GM18520 (cell line): ENCODE results near the gene SAP30L.

Source experiments
- ATAC-seq: cut with Tn5 transposase; IDR thresholded peaks from one replicate; pipeline ENCODE4 v1.9.1; 2021; ENCODE audit not compliant: unreplicated experiment

Gene SAP30L

DNA sequence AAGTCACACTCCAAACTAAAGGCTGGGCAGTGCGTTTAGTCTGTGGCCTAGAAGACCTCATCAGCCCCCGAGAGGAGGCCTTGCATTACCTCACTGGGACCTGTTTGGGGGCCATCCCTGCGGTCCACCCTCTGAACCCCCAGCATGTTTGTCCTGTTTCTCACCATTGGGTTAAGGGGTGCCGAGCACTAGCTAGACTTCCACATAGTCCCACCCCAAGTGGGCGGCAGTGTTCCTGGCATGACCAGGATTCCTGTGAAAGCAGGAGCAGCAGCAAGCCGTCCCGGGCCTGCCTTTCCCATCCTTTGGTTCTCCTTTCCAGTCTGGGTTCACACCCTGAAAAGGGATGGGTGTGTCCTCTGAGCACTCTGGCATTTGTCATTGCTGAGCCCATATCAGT is 26.6 kb upstream of the SAP30L start:
- ATAC-seq = no peak

DNA sequence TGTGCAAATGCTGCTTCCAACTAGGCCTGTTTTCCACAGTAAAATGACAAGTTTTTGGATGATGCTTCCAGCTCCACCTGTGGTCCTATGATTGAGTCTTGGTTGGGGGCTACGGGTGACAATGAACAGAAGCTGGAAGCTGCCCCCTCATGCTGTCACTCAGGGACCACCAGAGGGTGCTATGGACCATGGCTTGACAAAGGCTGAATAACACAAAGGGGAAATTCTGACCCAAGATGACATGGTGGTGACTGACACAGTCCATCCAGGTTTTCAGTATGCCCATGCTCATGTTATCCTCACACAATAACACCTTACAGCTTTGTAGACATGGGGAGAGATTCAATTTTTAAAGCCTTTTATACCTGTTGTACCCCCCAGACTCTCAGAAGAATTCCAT is 23.9 kb upstream of the SAP30L start:
- no peak for ATAC-seq

DNA sequence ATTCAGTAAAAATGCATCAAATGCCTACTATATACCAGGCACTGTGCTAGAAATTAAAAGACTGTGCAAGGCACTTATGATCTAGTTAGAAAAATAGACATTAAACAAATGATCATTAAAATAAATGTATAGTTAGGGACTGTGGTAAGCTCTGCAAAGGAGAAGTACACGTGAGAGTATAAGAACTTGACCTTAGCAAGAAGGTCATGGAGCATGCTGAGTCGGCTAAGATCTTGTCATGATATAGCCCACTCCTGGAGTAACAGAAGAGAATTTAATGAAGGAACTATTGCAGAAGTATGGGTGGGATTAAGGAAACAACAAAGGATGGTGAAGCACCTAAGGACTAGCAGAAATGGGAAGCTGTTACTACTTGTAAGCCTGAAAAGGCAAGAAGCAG is 23.5 kb upstream of the SAP30L start:
- no peak for ATAC-seq

DNA sequence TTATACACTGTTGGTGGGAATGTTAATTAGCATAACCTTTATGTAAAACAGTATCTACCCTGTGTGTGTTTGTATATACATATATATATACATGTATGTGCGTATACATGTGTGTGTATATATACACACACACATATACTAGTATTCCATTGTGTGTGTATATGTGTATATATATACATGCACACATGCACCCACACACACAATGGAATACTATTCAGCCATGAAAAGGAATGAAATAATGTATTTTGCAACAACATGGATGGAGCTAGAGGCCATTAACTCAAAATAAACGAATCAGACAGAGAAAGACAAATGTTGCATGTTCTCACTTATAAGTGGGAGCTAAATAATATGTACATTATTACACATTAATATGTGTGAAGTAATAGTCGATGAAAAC is 17.6 kb upstream of the SAP30L start:
- ATAC-seq = no peak

DNA sequence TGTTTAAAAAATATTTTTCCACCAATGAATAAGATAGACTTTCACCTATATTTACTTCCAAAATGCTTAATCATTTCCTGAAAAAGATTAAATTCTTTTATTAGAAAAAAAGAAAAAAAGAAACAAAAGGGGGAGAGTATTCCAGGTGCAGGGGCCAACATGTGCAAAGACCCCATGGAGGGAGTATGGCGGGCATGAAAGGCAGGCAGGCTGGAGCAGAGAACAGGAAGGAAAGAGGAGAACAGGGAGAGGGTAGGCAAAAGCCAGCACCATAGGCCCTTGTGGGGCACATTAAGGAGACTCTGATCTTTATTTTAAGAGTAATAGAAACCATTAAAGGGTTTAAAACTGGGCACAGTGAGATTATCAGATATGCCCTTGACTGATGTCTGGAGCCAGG is 16.5 kb upstream of the SAP30L start:
- ATAC-seq = no peak

DNA sequence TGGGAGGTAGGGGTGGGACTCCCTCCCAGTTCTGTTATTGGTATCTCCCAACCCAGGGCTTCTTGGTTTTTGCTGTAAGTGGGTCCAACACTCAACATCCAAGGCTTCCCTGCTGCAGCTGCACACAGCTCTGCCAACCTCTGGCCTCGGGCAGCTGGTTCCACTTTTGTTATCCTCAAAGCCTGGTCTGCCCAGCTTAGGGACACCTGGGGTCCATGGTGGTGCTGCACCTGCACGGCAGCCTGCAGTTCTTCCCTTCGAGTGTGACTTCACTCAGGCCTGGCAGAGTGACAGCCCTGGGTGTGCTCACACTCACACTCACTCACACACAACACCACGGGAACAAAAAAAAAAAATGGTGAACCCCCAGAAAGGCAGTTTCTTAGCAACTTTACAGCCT is 15.3 kb upstream of the SAP30L start:
- ATAC-seq = no peak

DNA sequence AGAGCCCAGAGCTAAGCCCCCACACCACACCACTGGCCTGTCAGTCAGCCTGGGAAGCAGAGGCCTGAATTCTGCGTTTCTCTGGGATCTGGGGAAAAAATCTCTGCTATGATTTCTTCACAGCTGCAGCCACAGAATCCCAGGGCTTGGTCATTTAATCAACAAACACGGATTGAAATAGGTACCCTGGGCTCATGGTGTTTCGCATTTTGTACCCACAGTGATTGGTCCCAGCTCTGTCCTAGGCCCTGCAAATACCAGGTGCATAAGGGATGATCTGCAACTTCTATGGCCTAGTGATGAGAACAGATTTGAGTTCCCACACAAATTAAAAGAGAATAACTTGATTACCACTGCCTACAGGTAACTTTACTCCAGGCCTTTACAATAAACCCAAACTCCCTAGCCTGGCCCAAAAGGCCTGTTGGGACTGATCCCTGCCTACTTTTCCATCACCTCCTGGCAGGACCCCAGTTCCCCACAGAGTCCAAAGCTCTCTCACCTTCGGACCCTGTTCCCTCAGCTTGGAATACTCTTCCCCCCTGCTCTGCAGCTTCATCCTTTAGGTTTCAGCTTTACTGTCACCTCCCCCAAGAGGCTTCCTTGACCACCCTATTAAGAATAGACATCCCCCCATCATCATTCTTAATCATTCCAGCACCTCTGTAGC is 14.7 kb upstream of the SAP30L start:
- ATAC-seq = no peak

DNA sequence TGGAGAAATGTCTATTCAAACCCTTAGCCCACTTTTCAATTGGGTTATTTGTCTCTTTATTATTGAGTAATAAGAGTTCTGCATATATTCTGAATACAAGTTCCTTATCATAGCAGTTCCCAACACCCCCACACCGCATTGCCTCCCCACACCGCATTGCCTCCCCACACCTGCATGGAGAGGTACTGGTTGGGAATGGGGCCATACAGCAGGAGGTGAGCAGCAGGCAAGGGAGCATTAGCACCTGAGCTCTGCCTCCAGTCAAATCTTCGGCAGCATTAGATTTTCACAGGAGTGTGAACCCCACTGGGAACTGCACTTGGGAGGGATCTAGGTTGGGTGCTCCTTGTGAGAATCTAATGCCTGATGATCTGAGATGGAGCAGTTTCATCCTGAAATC is 10.6 kb upstream of the SAP30L start:
- ATAC-seq = no peak

DNA sequence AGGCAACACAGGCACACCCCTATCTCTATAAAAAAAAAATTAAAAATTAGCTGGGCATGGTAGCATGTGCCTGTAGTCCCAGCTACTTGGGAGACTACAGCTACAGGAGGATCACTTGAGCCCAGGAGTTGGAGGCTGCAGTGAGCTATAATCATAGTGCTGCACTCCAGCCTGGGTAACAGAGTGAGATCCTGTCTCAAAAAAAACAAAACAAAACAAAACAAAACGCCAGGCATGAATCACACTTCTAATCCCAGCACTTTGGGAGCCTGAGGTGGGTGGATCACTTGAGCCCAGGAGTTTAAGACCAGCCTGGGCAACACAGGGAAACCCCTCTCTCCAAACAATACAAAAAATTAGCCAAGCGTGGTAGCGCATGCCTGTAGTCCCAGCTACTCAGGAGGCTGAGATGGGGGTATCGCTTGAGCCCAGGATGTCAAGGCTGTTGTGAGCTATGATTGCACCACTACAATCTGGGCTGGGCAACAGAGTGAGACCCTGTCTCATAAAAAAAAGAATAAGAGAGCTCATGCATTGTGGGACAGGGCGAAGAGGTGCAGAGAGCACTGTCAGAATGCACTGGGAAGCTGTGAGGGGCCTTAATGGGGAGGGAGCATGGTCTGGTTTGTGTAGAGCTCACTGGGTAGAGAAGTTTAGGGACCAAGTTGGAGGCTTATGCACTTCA is 8.4 kb upstream of the SAP30L start:
- no peak for ATAC-seq

DNA sequence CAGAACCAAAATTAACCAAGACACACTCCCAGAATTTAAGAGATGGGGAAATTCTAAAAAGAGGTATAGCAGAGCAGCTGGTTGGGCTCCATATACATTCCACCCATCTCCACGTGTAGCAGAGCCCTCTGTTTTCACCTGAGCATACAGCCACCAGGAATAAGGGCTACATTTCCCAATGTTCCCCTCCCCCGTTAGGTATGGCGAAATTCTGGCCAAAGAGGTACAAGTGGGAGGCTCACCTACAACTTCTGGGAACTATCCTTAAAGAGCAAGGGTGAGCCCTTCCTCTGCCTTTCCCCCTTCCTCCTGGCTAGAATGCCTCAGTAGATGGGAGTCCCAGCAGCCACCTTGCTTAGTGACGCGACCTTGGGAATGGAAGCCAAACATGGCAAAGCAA is 5.3 kb upstream of the SAP30L start:
- no peak for ATAC-seq

DNA sequence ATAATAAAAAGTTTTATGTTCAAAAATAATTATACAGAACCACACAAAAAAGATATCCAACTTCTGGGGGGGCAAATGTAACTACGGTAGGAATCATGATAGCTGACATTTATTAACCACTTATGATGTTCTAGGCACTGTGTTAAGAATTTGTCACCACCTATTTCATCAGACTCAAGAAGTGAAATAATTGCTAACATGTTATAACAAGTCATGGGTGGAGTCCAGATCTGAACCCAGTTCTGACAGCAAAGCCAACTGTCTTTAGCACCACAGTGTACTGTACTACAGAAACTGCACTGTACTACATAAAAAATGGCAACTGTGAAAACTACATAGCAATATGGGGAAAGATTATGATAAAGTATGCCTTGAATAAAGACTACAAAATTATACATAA is 3.0 kb upstream of the SAP30L start:
- no peak for ATAC-seq

DNA sequence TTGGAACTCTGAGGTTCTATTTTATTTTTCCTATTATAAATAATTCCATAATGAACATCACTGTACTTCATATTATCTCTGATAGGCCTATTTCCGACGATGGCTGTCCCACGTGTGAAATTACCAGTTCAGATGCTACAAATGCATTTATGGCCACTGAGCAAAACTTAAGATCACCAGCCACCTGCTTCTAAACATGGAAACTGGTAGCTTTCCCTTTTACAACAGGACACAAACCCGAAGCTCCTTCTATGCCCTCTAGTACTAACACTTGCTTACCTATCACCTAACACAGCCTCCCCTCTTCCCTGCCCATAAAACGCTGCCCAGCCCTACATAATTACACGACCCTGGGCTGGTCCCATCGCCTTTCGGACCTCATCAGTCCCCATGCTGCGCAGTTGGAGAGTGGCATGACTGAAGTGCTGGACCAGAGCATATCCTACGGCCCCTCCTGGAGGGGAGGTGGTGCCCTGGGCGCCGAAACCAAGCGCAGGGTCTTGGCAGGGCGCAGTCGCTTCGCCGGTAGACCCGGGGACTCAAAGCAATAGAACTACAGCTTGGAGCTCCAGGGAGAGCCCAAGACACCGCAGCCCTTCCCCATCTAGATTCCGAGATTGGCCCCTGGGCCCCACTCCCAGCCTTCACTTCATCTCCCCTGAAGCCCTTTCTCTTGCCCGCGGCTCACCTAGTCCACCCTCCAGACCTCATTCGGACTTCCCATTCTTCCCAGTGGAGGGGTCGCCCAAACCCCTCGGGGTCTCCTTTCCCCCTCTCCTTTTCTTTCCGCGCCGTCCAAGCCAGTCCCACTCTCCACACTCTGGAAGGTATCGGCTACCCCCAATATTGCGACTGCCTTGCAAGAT is 1.0 kb upstream of the SAP30L start:
- ATAC-seq = no peak

DNA sequence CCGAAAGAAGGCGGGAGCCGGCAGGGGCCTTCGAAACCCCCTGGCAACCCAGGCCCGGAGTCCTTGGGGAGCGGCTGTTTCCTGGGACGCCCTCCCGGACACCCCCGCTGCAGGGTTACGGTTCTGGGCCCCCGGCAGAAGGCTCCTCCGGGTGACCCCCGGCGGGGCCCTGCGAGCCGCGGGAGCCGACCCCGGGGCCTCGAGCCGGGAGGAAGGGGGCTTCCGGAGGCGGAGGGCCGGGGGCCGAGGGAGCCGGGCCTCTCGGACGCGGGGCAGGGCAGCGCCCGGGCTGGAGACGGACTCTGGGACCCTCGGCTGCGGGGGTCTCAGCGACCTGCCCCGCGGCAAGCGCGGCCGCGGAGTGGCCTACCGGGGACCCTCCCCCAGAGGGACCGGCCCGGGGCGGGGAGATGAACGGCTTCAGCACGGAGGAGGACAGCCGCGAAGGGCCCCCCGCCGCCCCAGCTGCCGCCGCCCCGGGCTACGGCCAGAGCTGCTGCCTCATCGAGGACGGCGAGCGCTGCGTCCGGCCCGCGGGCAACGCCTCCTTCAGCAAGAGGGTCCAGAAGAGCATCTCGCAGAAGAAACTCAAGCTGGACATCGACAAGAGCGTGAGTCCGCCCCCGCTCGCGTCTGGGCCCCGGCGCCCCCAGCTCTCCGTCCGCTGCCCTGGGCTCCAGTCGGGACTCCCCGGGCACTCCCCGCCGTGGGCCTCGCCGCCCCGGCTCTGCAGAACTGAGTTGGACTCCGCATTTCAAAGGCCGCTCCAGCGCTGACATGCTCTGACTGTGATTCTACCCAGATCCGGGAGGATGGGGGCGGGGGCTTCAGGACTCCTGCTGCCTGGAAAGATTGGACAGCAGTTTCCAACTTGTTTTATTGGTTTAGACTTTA is 645 bp downstream of the SAP30L start:
- peak; percentile 5 for ATAC-seq

DNA sequence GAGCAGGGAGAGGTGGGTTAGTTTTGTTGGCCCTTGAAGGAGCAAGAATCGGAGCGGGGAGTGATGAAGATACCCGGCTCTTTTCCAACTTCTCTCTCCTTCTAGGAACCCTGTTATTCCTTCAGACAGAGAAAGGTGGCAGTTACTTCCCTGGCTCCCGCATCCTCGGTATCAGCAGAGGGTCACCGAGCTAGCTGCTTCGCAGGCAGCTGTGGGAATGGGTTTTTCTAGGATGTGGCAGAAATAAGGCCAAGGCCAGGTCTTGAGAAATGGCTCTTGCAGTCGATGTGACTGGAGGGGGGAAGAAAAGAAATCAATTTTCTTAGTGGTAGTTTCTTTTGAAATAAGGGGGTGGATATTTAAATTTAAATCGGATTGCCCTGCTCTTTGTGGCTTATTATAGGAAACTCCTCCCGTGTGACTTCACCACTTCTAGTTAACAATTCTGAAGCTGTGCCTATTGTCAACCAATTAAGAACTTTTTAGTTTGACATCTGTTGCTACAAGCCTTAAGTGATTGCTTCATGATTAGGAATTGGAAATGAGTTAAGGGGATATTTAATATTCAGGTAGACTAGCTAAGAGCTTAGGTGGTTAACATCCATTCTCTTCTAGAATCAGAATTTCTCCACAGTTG is 1.4 kb downstream of the SAP30L start:
- no peak for ATAC-seq

DNA sequence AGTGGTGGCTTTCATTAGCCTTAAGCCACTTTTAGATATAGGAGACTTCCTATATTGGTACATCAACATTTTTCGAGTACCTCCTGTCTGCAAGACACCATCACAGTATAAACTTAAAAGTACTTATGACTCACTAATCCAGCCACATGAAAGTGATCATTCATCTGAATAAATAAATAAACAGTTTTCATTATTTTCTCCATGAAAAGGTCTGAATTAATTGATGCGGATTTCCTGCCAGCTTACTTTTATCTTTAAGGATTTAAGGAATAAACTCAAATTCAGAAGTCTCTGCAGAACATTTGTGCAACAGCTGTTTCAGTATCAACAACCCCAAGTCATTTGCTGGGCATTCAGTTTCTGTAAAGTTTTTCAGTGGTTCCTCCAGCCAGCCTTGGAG is 4.0 kb downstream of the SAP30L start:
- no peak for ATAC-seq

DNA sequence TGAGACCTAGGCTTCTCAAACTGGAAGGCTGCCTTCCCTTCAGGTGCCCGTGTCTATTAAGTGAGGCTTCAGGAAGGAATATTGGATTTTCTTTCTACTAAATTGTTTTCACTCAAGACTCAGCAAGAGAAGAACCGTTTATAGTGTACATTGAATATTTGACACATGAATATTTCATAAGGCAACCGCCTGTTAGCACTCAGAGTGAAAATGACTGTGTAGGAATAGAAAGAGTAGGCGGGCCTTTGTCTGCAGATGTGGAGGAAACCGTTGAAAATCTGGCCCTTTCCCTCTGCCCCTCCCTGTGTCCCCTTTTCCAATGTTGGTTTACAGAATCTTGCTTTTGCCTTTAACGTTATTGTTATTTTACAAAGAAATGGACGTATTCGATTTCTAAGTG is 6.2 kb downstream of the SAP30L start:
- ATAC-seq = no peak

DNA sequence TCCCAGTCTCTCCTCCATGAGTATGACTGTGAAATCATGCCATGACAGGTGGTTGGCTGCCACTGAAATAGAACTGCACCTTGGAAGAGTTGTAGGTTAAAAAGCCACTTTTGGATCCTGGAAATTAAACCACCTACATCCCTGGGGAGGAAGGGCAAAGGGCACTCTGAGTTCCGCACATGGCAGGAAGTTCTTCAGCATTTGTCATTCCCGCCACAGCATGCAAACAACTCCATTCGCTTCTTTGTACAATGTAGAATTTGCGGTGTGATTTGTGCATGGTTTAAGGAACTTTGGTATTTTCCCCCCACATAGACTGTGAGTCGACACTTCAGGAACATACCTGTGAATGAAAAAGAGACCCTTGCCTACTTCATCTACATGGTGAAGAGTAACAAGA is 9.8 kb downstream of the SAP30L start:
- no peak for ATAC-seq

DNA sequence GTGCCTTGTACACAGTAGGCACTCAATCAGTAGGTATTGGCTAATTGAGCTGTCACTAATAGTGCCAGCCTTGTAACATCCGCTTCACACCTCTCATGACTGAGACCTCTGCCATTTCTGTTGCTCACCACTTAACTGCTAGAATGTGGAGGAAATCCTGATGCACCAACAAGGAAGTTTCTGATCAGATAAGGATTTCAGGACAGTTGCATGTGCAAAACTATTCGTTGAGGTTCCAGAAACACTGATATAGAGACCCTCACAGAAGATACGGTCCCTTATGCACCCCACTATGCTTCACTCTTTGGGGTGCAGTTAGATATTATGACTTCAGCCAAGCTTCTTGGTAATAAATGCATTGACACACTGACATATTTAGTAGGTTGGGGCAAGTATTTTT is 10.7 kb downstream of the SAP30L start:
- ATAC-seq = no peak

DNA sequence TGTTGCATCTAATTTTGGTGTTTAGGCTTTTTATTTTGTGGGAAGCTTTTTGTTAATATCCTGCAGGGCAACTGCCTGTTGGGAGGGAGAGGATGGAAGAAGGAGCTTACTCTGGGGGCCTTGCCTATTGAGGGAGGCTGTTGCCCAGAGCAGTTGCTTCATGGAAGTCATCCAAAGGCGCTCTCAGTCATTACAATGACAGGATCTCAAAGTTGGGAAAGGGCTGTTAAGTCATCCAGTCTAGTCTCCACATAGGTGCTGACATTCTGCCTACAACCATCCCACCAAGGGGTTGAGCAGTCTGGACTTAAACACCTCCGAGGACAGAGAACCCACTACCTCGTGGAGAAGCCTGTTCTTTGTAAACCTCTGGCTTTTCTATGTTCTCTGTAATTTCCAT is 13.2 kb downstream of the SAP30L start:
- ATAC-seq = no peak

DNA sequence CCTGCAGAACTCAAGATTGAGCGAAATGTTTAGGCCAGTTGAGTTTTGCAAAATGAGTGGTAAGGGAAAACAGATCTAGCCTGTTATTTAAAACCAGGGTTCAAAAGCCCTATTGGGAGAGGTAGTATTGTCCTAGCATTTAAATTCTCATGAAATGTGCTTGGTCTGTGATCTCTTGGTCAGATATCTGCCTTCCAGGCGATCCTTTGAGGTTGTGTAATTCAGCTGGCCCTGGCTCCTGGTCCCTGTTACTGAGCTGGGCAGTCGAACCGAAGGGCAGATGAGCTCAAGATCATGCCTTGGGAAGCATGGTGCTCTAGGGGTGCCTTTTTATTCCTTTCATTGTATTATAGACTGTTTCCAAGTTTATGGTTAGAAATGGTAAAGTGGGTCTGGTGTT is 14.4 kb downstream of the SAP30L start:
- no peak for ATAC-seq

DNA sequence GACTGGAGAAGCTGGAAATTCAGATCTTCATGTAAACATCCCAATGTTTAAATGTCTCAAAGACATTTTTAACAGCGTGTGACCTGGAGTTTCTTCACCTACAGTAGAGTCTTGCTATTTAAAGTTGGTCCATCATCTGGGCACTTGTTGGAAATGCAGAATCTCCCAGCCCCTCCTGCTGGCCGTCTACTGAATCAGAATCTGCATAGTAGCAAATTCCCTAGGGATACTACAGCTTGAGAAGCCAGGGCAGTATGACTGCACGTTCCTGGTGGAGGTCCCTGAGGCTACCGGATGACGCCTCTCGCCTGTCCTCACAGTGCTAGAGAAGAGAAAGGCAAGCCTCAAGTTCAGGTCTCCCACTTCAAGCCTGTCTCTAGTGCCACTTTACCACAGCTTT is 15.7 kb downstream of the SAP30L start:
- no peak for ATAC-seq
